B cell (primary cell): ENCODE data around the gene TGFBRAP1. TPM values are rescaled to one million over a fixed set of nuclear protein-coding genes. Genes with fewer than 3 reads are reported as not detected.

ENCODE experiments used
- ATAC-seq: fragments of 200-7000 bp; cut with Tn5 transposase; one replicate; pipeline ENCODE4 v1.10.0; 2021; ENCODE audit warnings: low read depth, mild to moderate bottlenecking, moderate number of reproducible peaks, moderate library complexity
- CTCF ChIA-PET: fragments of 350-600 bp; sonication (Branson Sonifier 250); formaldehyde crosslinking; loops from one replicate; lab custom pipeline; 2021; ENCODE audit warnings: antibody characterized with exemption, inconsistent platforms; lab: Charles Lee
- POLR2A ChIA-PET: fragments of 350-600 bp; sonication (Branson Sonifier 250); formaldehyde crosslinking; loops from one replicate; lab custom pipeline; 2021; ENCODE audit warnings: antibody characterized with exemption; lab: Charles Lee
- DNase-seq: peaks from one replicate; pipeline ENCODE4 v3.0.0; 2013
- H2AFZ ChIP-seq: 2 replicates; pipeline ENCODE4 v1.6.1; 2012; ENCODE audit warnings: mild to moderate bottlenecking, low read depth, low read length; ENCODE audit not compliant: insufficient read depth, poor library complexity, severe bottlenecking
- H3K27ac ChIP-seq, 2 donors: 1 replicate in 1 of 2; 2 replicates in 1 of 2; pipeline ENCODE4 v1.5.1; 2012 to 2013; ENCODE audit warnings: low read length in 2 of 2, mild to moderate bottlenecking in 2 of 2, moderate library complexity in 1 of 2
- H3K27me3 ChIP-seq, 4 experiments: fragments of 200-600 bp in 1 of 4; sonication (generic) in 1 of 4; replicated peaks in 1 of 4; 1 replicate in 2 of 4; 2 replicates in 2 of 4; pipeline versions ENCODE4 v1.6.1 to v1.7.0; 2013 to 2016; ENCODE audit warnings: low read length in 3 of 4, mild to moderate bottlenecking in 2 of 4, mixed read lengths in 1 of 4, moderate library complexity in 1 of 4; ENCODE audit not compliant: insufficient read depth in 4 of 4, control insufficient read depth in 3 of 4; ENCODE audit errors: control extremely low read depth in 1 of 4
- H3K36me3 ChIP-seq, 2 experiments: replicated peaks in 1 of 2; 1 replicate in 1 of 2; 2 replicates in 1 of 2; pipeline versions ENCODE4 v1.6.1 to v1.7.1; 2013; ENCODE audit warnings: low read length in 1 of 2; ENCODE audit not compliant: insufficient read depth in 2 of 2, control insufficient read depth in 1 of 2; ENCODE audit errors: control extremely low read depth in 1 of 2, extremely low read depth in 1 of 2
- H3K4me1 ChIP-seq, 2 donors: fragments of 200-600 bp in 1 of 2; sonication (generic) in 1 of 2; 1 replicate in 1 of 2; 2 replicates in 1 of 2; pipeline versions ENCODE4 v1.5.1 to v1.6.1; 2013 to 2017; ENCODE audit warnings: low read length in 2 of 2; ENCODE audit not compliant: control insufficient read depth in 2 of 2, insufficient read depth in 2 of 2
- H3K4me2 ChIP-seq: replicated peaks from 2 replicates; pipeline ENCODE3; 2012; ENCODE audit warnings: mild to moderate bottlenecking, low read depth, low read length; ENCODE audit not compliant: poor library complexity, severe bottlenecking
- H3K4me3 ChIP-seq, 5 experiments: fragments of 200-600 bp in 1 of 5; sonication (generic) in 1 of 5; 1 replicate in 3 of 5; 2 replicates in 2 of 5; pipeline versions ENCODE4 v1.5.1 to v1.7.0; 2011 to 2016; ENCODE audit warnings: low read length in 4 of 5, mild to moderate bottlenecking in 4 of 5, low read depth in 2 of 5, control low read depth in 1 of 5, moderate library complexity in 1 of 5; ENCODE audit not compliant: insufficient read depth in 1 of 5; ENCODE audit errors: control extremely low read depth in 1 of 5, extremely low read depth in 1 of 5
- H3K79me2 ChIP-seq: fragments of 200-600 bp; sonication (generic); one replicate; pipeline ENCODE4 v1.6.0; 2016; ENCODE audit warnings: low read length; ENCODE audit not compliant: control insufficient read depth, insufficient read depth
- H3K9ac ChIP-seq: fragments of 200-600 bp; sonication (generic); 2 replicates; pipeline ENCODE4 v1.6.1; 2017; ENCODE audit warnings: mild to moderate bottlenecking, low read length, moderate library complexity
- H3K9me3 ChIP-seq, 3 donors: one replicate each; pipeline versions ENCODE4 v1.6.1 to v1.7.1; 2013; ENCODE audit warnings: low read length in 2 of 3; ENCODE audit not compliant: control insufficient read depth in 2 of 3, insufficient read depth in 1 of 3; ENCODE audit errors: control extremely low read depth in 1 of 3
- H4K20me1 ChIP-seq: 2 replicates; pipeline ENCODE4 v1.6.0; 2012; ENCODE audit warnings: mild to moderate bottlenecking, low read length; ENCODE audit not compliant: insufficient read depth, control insufficient read depth, poor library complexity, severe bottlenecking
- H3K27ac Mint-ChIP-seq: one replicate; pipeline ENCODE4 v1.8.0; 2021; ENCODE audit warnings: mixed read lengths
- H3K27me3 Mint-ChIP-seq: one replicate; pipeline ENCODE4 v1.8.0; 2021; ENCODE audit warnings: mixed read lengths
- H3K4me1 Mint-ChIP-seq: one replicate; pipeline ENCODE4 v1.8.0; 2021; ENCODE audit warnings: mixed read lengths
- H3K4me3 Mint-ChIP-seq: one replicate; pipeline ENCODE4 v1.8.0; 2021; ENCODE audit warnings: mixed read lengths
- H3K9me3 Mint-ChIP-seq: one replicate; pipeline ENCODE4 v1.8.0; 2022; ENCODE audit warnings: mixed read lengths; ENCODE audit not compliant: insufficient read depth
- CTCF ChIP-seq: fragments of 200-600 bp; IDR thresholded peaks from one replicate; pipeline ENCODE4 v1.8.0; 2022; ENCODE audit warnings: antibody characterized with exemption, mild to moderate bottlenecking
- EZH2 ChIP-seq: IDR thresholded peaks from 2 replicates; pipeline ENCODE4 v1.6.1; 2012; ENCODE audit warnings: borderline replicate concordance, low read depth, mild to moderate bottlenecking, moderate library complexity, low read length; ENCODE audit not compliant: insufficient read depth, poor library complexity, severe bottlenecking
- WGBS: methylation state at CpG from one replicate; pipeline ENCODE4 v1.1.5; 2013; ENCODE audit warnings: missing lambda C conversion rate; ENCODE audit not compliant: insufficient coverage; 5-methylcytosine and 5-hydroxymethylcytosine counted together
- intact Hi-C: fragments of 100-400 bp; cut with micrococcal nuclease; formaldehyde crosslinking; loops from one replicate; pipeline ENCODE4 v1.10.0; 2022
- polyA plus RNA-seq: library from polyadenylated mRNA; depleted of rRNA; stranded (reverse); fragments of >200 nt; gene quantifications from 2 replicates; pipeline ENCODE4 v1.2.3, GENCODE V29; 2012
- total RNA-seq, 2 donors: library from RNA; stranded (reverse); fragments of 120-200 nt in 1 of 2; gene quantifications; 1 replicate in 1 of 2; 2 replicates in 1 of 2; pipeline versions ENCODE4 v1.2.3 to v1.2.4, GENCODE V29; 2013 to 2022

The TGFBRAP1 gene
- total and polyA plus RNA-seq, 2 donors (not counting 1 experiment from before 2014, with no cell fraction given) = 9.3 to 21.7 TPM

- CTCF ChIA-PET = interaction anchor here (0.6 to 1.2 kb wide), 3 partner anchors 11 to 219 kb away, joined by 3 read pairs; no protein-coding TSS in a partner anchor
- DNase-seq = no peak
- no peak for TF ChIP-seq EZH2
- no peak for TF ChIP-seq CTCF
- Mint-ChIP-seq H3K9me3 (no peaks in the 10 kb centered on the region), H3K27me3 (no peaks in the 10 kb centered on the region), H3K4me3 (no peak overlapping the region), H3K4me1 (peaks cover 32% of the 10 kb centered on the region), H3K27ac (no peak overlapping the region)
- no peak overlapping the region for H3K4me3 ChIP-seq
- no peaks in the 10 kb centered on the region for H3K9me3 ChIP-seq
- H3K4me1 ChIP-seq = peaks cover 28% of the 10 kb centered on the region in 2 donors
- H3K36me3 ChIP-seq = no peaks in the 10 kb centered on the region
- ATAC-seq = no peak
- no CpG with 5 or more reads among the region's 4 CpGs for WGBS
- no peak overlapping the region for H3K4me2 ChIP-seq
- H4K20me1 ChIP-seq = no peaks in the 10 kb centered on the region
- no peaks in the 10 kb centered on the region for H3K27me3 ChIP-seq
- no peak overlapping the region for H3K9ac ChIP-seq
- intact Hi-C loops = loop anchor here (10.0 kb wide), 1 partner anchor 411 kb away; the partner anchor contains the start of gene NCK2
- POLR2A ChIA-PET = no interaction called here
- H2AFZ ChIP-seq = no peak overlapping the region
- no peak overlapping the region for H3K27ac ChIP-seq
- H3K79me2 ChIP-seq = peaks cover 43% of the 10 kb centered on the region
Measured at GRCh38 chr2:105334211-105334610, 4.7 kb upstream of the TGFBRAP1 start.

- peak overlapping the region; percentile 96 for H3K9ac ChIP-seq
- H3K27me3 ChIP-seq = no peaks in the 10 kb centered on the region
- ChIA-PET CTCF (interaction anchor here (0.7 kb wide), 1 partner anchor 485 kb away, joined by 3 read pairs; no protein-coding TSS in a partner anchor), POLR2A (no interaction called here)
- H3K79me2 ChIP-seq = peaks cover 33% of the 10 kb centered on the region
- peak overlapping the region; percentile 91 for H3K4me2 ChIP-seq
- DNase-seq (no peak), ATAC-seq (no peak)
- no peaks in the 10 kb centered on the region for H3K9me3 ChIP-seq
- peaks cover 21 to 25% of the 10 kb centered on the region in 2 donors for H3K4me1 ChIP-seq
- H3K27me3 Mint-ChIP-seq = no peaks in the 10 kb centered on the region
- H3K36me3 ChIP-seq = no peaks in the 10 kb centered on the region
- TF ChIP-seq CTCF (no peak), EZH2 (no peak)
- H3K27ac Mint-ChIP-seq = peak overlapping the region; percentile 96
- no peaks in the 10 kb centered on the region for H3K9me3 Mint-ChIP-seq
- peak overlapping the region; percentile 97 for H2AFZ ChIP-seq
- 100% methylated on average over 1 of the region's 4 CpGs for WGBS
- intact Hi-C loops = loop anchor here (10.0 kb wide), 1 partner anchor 414 kb away; the partner anchor contains the start of gene NCK2
- no peaks in the 10 kb centered on the region for H4K20me1 ChIP-seq
- H3K4me3 Mint-ChIP-seq = peak overlapping the region; percentile 92
- no peak overlapping the region for H3K4me3 ChIP-seq
- peaks cover 30% of the 10 kb centered on the region for H3K4me1 Mint-ChIP-seq
- peak overlapping the region in 1 of 2 donors; percentile 92 for H3K27ac ChIP-seq
Measured at GRCh38 chr2:105330681-105331375, 1.3 kb upstream of the TGFBRAP1 start.
